AG09319 (cell line): ENCODE measurements around the gene SNED1.
"Not testable (repeated sequence)": the region's sequence is repeated elsewhere in the genome, so short reads cannot be mapped to it uniquely, and the experiment has no call there.

Source experiments
- DNase-seq: peaks from one replicate; pipeline ENCODE4 v3.0.0-alpha.2; 2010; ENCODE audit warnings: low read depth; ENCODE audit errors: extremely low read depth
- TF ChIP-seq, protein P1 (sequence below): IDR thresholded peaks from 2 replicates; pipeline ENCODE4 v1.5.1; 2011; ENCODE audit warnings: low read depth, mild to moderate bottlenecking, inconsistent platforms, low read length, moderate library complexity

Gene SNED1

DNA sequence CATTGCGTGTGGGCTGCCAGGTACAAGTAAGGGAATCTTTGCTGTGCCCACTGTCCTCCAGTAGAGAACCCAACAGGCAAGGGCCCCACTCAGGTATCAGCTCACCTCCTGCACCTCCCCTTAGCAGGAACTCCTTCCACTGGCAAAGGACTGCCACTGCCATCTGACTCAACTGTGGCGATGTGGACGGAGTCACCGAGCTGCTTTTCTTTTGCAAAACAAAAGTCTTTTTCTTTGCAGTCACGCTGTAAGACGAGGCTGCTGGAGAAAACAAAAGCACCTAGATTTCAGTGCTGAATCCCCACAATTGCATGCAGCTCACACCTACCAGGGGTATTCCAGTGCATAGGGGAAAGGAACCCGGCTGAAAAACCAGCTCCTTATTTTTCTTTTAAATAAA, 95.8 kb downstream of the SNED1 start:
- TF ChIP-seq, protein P1, sequence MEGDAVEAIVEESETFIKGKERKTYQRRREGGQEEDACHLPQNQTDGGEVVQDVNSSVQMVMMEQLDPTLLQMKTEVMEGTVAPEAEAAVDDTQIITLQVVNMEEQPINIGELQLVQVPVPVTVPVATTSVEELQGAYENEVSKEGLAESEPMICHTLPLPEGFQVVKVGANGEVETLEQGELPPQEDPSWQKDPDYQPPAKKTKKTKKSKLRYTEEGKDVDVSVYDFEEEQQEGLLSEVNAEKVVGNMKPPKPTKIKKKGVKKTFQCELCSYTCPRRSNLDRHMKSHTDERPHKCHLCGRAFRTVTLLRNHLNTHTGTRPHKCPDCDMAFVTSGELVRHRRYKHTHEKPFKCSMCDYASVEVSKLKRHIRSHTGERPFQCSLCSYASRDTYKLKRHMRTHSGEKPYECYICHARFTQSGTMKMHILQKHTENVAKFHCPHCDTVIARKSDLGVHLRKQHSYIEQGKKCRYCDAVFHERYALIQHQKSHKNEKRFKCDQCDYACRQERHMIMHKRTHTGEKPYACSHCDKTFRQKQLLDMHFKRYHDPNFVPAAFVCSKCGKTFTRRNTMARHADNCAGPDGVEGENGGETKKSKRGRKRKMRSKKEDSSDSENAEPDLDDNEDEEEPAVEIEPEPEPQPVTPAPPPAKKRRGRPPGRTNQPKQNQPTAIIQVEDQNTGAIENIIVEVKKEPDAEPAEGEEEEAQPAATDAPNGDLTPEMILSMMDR, result no peak
- no peak for DNase-seq

DNA sequence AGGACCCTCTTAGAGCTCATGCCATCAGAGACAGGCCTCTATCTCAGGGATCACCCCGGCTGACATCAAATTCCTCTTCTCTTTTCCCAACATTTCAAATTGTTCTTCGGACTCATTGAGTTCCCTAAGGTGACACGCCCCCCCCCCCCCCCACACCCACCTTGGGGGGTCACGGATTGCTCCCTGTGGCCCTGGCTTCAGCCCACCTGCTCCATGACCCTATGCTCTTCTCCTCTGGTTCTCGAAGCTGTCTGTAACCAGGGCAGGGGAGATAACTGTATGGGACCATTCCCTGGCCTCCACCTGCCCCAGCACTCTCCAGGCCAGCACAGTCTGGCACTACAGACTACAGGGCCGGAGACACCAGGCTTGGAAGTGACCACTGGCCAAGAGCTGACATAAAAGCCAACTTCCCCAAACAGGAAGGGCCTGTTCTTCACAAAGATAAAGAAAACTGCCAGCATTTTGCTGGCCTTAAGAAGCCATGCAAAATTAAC, 96.6 kb downstream of the SNED1 start:
- TF ChIP-seq, protein P1, result no peak
- no peak for DNase-seq

DNA sequence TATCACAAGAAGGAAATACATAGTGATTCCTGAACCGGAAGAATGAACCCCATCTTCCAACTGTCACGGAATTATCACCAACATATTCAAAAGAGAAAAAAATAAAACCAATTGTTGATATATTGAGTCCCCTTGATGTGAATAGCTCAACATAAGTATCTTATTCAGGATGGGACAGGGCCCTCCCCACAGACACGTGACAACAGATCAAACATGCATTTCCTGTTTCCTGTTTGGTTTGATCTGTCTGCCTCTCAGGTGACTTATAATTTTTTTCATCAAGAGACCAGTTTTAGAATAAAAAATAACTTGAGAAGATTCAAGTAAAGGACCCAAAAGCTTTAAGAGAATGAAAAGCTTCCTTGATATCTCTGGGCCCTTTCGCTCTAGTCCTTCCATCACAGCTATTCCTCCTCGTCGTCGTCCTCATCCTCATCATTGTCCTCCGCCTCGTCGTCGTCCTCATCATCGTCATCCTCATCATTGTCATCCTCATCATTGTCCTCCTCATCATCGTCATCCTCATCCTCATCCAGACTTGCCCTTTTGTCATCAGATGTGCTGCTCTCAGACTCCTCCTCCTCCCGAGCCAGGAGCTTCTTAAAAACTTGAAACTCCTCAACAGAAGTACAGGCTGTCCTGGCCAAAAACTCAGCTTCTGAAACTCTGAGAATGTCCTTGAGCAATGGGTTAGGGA, 97.3 kb downstream of the SNED1 start:
- TF ChIP-seq, protein P1, result no peak
- no peak for DNase-seq

DNA sequence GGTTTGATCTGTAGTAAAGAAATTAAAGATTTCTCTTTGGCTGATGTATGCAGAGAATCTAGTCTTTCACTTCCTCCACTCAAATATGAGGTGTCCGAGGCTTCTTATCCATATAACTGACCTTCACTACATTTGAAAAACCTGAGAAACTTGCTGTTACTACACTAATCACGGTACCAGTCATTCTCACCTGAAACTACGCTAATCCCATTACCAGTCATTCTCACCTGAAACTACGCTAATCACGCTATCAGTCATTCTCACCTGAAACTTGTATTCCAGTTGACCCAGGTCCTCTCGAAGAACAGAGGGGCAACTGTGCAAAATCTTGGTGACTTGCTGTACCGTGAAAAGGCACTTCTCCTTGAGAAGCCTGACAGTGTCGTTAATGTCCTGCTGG, 98.6 kb downstream of the SNED1 start:
- TF ChIP-seq, protein P1, result no peak
- DNase-seq, result no peak

DNA sequence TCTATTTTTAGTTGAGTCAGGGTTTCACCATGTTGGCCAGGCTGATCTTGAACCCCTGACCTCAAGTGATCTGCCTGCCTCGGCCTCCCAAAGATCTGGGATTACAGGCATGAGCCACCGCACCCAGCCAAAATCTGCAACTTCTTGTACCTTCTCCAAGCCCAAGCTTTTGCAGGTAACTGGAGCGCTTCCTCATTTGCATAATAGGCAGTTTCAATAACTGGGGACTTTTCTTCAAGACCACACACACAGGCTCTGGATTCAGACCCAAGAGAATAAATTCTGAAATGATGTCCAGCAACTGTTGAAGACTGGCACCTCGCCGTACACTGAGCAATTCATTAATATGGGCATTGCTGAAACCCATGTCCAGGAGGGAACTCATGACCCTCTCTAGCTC, 100.8 kb downstream of the SNED1 start:
- no peak for DNase-seq
- TF ChIP-seq, protein P1, result no peak

DNA sequence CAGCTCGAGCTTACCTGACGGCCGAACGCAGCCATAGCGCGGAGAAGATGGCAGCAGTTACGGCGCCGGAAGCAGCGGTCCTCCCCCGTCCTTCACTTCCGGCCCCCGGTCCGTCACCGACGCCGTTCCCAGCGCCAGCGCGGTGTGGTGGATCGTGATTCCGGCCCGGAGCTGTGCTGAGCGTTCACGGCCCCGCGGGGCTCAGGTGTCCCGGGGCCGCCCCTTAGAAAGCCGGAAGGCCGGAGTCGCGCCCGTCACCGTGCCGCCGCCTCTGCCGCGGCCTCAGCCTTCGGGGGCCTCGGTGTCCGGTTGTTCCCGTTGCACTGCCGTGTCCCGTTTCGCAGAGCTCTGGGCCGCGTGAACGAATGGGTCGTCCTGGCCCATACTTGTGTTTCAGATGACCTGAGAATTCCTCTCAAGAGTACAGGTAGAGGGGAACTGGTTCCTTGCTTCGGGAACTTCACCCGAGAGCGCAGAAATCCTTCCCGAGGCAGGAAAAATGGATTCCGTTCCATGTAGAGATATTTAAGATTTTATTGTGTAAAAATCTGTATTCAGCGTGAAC, 103.9 kb downstream of the SNED1 start, which contains the start of gene MTERF4:
Gene MTERF4, minus strand, starts transcription at position 49 of the 565 bp plus-strand sequence. Its CDS starts 14 bp downstream, at position 35.
- DNase-seq, result peak; percentile 42

DNA sequence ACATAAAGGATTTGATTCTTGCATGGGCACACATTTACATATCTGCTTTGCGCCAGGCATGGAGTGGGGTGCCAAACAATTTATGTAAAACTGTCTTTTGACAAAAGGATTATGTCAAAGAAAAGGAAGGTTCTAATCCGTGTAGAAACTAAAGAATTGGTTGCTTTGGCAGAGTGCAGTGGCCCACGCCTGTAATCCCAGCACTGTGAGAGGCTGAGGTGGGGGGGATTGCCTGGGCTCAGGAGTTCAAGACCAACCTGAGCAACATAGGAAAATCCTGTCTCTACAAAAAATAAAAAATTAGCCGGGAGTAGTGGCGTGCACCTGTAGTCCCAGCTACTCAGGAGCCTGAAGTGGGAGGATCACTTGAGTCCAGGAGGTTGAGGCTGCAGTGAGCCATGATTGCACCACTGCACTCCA, 104.8 kb downstream of the SNED1 start:
- no peak for DNase-seq
- TF ChIP-seq, protein P1, result no peak

More for the DNA sequence above, 103.9 kb downstream of the SNED1 start, which contains the start of gene MTERF4:
- TF ChIP-seq, protein P1, result no peak

DNA sequence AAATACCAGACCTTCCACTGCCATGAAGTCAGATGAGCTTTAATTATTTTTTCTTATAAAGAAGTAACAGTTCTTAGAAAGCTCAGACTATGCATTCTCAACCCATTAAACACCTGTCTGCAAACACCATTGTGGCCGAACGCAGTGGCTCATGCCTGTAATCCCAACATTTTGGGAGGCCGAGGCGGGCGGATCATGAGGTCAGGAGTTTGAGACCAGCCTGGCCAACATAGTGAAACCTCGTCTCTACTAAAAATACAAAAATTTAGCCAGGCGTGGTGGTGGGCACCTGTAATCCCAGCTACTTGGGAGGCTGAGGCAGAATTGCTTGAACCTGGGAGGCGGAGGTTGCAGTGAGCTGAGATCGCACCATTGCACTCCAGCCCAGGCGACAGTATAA, 106.2 kb downstream of the SNED1 start:
- DNase-seq, result not testable (repeated sequence)
